Right forelimb (tissue), 1 donor: ENCODE data around the gene CNTLN.
A peak's percentile ranks its signal among the peaks of the same experiment; 100 is the strongest.

Source experiments
- DNase-seq: peaks from one replicate; pipeline ENCODE4 v3.0.0-alpha.2; 2018

Gene CNTLN, protein sequence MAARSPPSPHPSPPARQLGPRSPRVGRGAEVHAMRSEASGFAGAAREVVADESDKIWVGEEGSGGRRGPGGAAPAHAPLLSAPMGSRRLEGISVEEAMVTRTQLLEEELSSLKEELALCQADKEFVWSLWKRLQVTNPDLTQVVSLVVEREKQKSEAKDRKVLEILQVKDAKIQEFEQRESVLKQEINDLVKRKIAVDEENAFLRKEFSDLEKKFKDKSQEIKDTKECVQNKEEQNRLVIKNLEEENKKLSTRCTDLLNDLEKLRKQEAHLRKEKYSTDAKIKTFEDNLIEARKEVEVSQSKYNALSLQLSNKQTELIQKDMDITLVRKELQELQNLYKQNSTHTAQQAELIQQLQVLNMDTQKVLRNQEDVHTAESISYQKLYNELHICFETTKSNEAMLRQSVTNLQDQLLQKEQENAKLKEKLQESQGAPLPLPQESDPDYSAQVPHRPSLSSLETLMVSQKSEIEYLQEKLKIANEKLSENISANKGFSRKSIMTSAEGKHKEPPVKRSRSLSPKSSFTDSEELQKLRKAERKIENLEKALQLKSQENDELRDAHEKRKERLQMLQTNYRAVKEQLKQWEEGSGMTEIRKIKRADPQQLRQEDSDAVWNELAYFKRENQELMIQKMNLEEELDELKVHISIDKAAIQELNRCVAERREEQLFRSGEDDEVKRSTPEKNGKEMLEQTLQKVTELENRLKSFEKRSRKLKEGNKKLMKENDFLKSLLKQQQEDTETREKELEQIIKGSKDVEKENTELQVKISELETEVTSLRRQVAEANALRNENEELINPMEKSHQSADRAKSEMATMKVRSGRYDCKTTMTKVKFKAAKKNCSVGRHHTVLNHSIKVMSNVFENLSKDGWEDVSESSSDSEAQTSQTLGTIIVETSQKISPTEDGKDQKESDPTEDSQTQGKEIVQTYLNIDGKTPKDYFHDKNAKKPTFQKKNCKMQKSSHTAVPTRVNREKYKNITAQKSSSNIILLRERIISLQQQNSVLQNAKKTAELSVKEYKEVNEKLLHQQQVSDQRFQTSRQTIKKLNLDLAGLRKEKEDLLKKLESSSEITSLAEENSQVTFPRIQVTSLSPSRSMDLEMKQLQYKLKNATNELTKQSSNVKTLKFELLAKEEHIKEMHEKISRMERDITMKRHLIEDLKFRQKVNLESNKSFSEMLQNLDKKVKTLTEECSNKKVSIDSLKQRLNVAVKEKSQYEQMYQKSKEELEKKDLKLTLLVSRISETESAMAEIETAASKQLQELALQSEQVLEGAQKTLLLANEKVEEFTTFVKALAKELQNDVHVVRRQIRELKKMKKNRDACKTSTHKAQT (N-terminal part only)

GRCh38 chr9:17134396-17135294 lies at the start of gene CNTLN:
Gene CNTLN, plus strand, starts transcription at chr9:17135040. Its CDS starts 26 bp downstream, at chr9:17135066.
- peak; percentile 98 for DNase-seq

DNA sequence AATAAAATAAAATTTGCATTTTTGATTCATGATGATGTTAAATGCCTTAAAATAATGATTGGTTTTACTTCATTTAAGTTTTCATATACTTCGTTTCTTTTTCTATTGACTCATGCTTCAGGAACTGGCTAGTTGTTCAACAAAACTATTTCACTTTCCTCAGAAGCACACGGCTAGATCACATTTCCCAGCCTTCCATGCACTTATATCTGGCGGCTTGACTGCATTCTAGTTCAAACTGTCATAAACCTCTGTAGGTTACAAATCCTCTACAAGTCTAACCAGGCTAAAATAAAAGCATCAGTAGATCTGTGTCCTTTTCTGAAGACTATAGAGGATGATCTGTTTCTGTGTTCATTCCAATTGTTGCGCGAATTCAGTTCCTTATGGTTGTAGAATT lies 46.3 kb upstream of the CNTLN start:
- DNase-seq, result no peak

GRCh38 chr9:17090041-17090440 lies 44.8 kb upstream of the CNTLN start:
- no peak for DNase-seq

DNA sequence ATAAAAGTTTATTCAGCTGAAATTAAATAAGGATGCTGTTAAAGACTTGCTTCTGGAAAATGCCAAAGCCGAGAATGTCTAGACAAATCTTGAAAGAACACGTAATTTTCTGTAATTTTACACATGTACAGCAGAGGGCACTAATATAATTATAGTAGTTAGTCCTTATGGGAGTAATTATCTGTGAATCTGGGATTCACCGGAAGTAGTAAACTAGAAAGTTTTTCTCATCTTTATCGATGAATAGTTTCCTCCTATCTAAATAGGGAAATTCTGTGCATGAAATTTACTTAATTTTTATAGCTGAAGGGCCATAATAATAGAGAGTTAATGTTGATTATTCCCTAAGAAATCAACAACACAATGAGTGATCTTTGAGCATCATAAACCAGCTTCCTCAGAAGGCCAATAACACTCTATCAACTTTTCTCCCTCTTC lies 18.4 kb upstream of the CNTLN start:
- DNase-seq, result no peak

- no peak for DNase-seq
Observed at GRCh38 chr9:17117372-17117771, 17.5 kb upstream of the CNTLN start.

GRCh38 chr9:17120203-17120602 lies 14.6 kb upstream of the CNTLN start:
- DNase-seq, result no peak

- no peak for DNase-seq
Observed at GRCh38 chr9:17121264-17121663, 13.6 kb upstream of the CNTLN start.

DNA sequence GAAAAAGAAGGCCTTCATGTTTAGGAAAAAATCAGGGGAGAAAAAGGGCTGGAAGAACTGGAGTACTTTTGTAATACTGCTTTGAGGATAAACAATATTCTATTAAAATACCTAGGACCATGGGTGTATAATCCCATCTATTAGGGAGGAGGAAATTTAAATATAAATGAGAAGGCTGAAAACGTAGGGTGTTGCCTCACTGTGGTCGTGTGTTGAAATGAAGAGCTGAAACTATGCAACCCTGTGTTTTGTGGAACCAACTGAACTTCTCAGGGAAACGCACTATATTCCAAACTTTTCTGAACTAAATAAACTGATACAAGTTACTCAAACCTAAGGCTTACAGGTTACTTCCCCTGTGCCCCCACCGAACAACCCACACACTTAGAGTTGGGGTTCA lies 4.5 kb upstream of the CNTLN start:
- DNase-seq, result no peak

GRCh38 chr9:17130725-17131124 lies 4.1 kb upstream of the CNTLN start:
- DNase-seq, result no peak

GRCh38 chr9:17131494-17131893 lies 3.3 kb upstream of the CNTLN start:
- no peak for DNase-seq

DNA sequence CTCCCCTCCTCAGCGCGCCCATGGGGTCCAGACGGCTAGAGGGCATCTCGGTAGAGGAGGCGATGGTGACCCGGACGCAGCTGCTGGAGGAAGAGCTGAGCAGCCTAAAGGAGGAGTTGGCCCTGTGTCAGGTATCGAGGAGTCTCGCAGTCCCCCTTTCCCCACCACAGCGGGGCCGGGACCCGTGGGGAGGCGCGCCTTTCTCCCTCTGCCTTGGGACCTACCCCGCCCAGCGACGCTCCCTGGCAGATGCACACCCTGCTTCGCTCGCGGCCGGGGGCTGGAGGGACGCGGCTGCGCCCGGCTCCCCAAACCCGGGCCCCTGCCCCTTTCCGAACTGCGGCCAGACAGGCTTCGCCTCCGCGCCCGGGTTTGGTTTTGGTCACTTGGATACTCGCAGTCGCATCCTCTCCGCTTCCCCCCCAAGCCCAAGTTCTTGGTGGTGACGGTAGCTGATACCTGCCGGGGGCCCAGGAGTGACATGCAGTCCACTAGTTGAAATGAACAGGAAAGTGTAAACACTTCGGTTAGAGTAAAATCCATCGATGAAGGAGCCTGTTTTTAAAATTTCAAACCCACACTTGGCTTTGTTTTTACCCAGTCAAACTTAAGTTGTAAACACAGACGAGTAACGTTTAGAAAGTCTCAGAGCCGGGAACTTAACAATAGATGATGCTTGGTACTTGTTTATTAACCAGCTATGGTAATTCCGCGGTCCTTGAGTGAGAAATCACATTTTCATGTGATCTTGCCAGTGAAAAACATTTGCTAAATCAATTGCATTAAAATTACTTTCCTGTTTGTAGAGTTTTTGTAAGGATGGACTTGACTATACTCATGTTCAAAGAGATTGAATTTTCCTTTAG lies 688 bp downstream of the CNTLN start:
- peak; percentile 80 for DNase-seq

DNA sequence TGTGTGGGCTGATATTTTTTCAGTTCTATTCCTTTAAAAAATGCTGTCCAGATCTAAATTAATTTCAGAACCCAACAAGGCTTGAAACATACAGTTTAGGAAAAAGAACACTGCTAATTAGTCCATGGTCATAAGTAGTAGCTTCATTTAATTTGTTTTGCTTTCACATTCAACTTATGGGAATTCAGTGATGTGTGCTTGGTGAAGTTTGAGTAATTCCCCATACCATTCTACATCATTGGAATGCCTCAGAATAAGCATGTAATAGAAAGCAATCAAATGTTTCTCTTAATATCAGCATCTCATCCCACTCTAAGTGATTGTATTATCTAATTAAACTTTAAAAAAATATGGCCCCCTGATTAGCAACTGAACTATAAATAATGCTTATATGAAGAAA lies 2.7 kb downstream of the CNTLN start:
- no peak for DNase-seq

GRCh38 chr9:17138503-17138902 lies 3.7 kb downstream of the CNTLN start:
- no peak for DNase-seq

GRCh38 chr9:17140418-17140817 lies 5.6 kb downstream of the CNTLN start:
- no peak for DNase-seq

GRCh38 chr9:17148324-17148723 lies 13.5 kb downstream of the CNTLN start:
- no peak for DNase-seq

DNA sequence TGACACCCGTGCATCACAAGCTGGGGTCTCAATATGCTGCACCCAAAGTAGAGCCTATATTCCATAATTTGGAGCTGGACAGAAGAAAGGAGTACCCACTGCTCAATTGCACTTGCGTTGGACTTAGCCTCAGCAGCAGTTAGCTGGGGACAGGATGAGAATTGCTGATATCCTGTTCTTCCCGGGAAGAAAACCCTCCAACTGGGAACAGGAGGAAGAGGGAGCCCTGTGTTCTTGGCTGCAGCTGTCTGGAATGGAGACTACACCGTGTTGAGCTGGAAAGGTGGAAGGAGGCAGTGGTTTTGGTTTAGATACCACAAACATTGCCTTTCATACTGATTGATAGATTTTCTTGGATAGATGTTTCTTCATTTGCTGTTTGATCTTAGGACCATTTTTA lies 24.6 kb downstream of the CNTLN start:
- DNase-seq, result no peak

- no peak for DNase-seq
Observed at GRCh38 chr9:17160327-17160726, 25.5 kb downstream of the CNTLN start.

DNA sequence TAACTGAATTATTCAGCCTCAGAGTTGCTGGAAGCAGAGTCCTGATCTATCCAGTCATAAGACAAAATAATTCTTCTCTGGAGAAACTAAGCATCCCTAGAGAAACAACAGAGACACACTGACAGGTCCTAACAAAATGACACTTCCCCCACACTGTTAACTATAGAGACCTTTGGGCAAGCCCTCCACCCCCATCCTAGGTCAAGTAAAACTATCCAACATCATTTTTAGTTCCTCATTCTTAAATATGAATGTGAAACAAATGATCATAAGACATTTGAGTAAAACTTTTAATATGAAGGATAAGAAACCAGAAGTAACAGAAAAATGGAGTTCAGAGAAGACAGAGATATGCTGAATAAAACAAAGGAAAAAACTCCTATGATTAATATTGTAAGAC lies 30.9 kb downstream of the CNTLN start:
- DNase-seq, result no peak

DNA sequence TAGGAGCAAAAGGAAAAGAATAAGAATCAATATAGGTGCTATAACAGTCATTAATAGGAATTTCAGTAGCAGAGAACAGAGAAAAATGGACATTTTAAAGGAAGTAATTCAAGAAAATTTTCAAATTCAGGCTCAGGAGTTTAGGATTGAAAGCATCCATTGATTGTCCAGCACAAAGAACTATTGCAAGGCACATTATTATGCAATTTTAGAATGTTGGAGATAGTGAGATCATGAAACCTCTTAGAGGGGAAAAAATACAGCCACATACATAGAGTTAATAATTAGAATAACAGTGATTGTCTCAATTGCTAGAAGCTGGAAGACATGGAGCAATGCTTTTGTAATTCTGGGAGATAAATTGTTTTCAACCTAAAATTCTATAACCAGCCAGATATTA lies 31.5 kb downstream of the CNTLN start:
- no peak for DNase-seq

GRCh38 chr9:17171309-17172094 lies 36.7 kb downstream of the CNTLN start:
- no peak for DNase-seq
